Activated B cell treated with CpG ODN at 0.5 μM for 24 hours (primary cell): ENCODE data around the gene CREG1. TPM values are rescaled to one million over a fixed set of nuclear protein-coding genes. Genes with fewer than 3 reads are reported as not detected.

Experiments
- ATAC-seq: fragments of 200-7000 bp; cut with Tn5 transposase; one replicate; pipeline ENCODE4 v1.10.0; 2021; ENCODE audit warnings: low read depth, mild to moderate bottlenecking, moderate library complexity
- CTCF ChIA-PET: fragments of 350-600 bp; sonication (Branson Sonifier 250); formaldehyde crosslinking; loops from one replicate; lab custom pipeline; 2021; ENCODE audit warnings: antibody characterized with exemption; lab: Charles Lee
- POLR2A ChIA-PET: fragments of 350-600 bp; sonication (Branson Sonifier 250); formaldehyde crosslinking; loops from one replicate; lab custom pipeline; 2021; ENCODE audit warnings: antibody characterized with exemption; lab: Charles Lee
- DNase-seq: peaks from one replicate; pipeline ENCODE4 v3.0.0; 2022
- H3K27ac Mint-ChIP-seq: one replicate; pipeline ENCODE4 v1.8.0; 2020; ENCODE audit warnings: mixed read lengths
- H3K27me3 Mint-ChIP-seq: one replicate; pipeline ENCODE4 v1.8.0; 2021; ENCODE audit warnings: mixed read lengths
- H3K36me3 Mint-ChIP-seq: one replicate; pipeline ENCODE4 v1.8.0; 2021; ENCODE audit warnings: low read depth, mixed read lengths
- H3K4me1 Mint-ChIP-seq: one replicate; pipeline ENCODE4 v1.8.0; 2021; ENCODE audit warnings: mixed read lengths
- H3K4me3 Mint-ChIP-seq: one replicate; pipeline ENCODE4 v1.8.0; 2020; ENCODE audit warnings: mild to moderate bottlenecking, mixed read lengths
- H3K9me3 Mint-ChIP-seq: one replicate; pipeline ENCODE4 v1.8.0; 2020; ENCODE audit warnings: mixed read lengths
- CTCF ChIP-seq: fragments of 200-600 bp; IDR thresholded peaks from one replicate; pipeline ENCODE4 v1.8.0; 2022; ENCODE audit warnings: antibody characterized with exemption, mild to moderate bottlenecking
- intact Hi-C: fragments of 100-400 bp; cut with micrococcal nuclease; formaldehyde crosslinking; loops from one replicate; pipeline ENCODE4 v1.15.1; 2024
- total RNA-seq: library from RNA; stranded (reverse); gene quantifications from 2 replicates; pipeline ENCODE4 v1.2.3, GENCODE V29; 2022

CREG1 gene
- total RNA-seq, 1 donor from 2014 or later: 3.1 TPM

DNA sequence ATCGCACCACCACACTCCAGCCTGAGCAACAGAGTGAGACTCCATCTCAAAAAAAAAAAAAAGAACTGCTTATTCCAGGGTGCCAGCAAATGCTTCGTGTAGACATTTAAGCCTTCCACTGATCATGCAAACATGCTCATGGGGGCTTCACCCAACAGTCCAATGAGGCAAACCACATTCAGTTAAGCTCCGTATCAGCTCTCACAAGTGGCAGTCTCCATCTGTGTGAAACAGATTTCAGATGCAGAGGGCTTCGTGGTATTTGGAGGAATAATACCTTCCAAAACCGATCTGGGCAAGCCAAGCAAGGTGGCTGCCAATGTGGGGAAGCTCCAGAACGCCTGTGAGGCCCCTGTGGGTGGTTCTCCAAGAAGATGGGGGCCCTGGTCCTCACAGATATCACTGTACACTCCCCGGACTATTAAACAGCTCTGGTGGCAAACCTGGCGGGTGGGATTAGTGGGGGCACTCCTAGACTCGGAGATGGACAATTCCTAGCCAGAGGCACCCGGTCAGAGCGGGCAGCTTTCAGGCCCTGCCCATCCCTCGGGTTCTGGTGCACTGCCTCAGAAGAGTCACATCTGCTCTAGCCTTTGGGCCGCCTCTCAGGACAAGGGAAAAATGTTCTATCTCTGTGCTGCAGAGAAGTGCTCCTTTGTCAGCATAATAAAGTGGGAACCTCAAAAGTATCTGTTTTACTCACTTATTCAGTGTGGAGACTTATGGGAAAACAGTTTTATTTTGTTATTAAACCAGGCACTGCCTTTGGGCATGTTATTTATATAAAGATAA, 10.2 kb downstream of the CREG1 start:
- intact Hi-C loops: no loop called here
- H3K27ac Mint-ChIP-seq: no peak overlapping the region
- ATAC-seq: no peak

GRCh38 chr1:167542109-167543032, 11.2 kb downstream of the CREG1 start:
- no peak overlapping the region for H3K27ac Mint-ChIP-seq
- no peak for TF ChIP-seq CTCF
- ChIA-PET CTCF (interaction anchor here (1.2 to 2.2 kb wide), 4 partner anchors 10 to 92 kb away, joined by 3 to 8 read pairs (median 4); partner anchors contain the start of gene CREG1), POLR2A (interaction anchor here (0.7 kb wide), 1 partner anchor 159 kb away, joined by 3 read pairs; no protein-coding TSS in a partner anchor)
- DNase-seq (no peak), ATAC-seq (no peak)
- H3K27me3 Mint-ChIP-seq: no peaks in the 10 kb centered on the region
- no peaks in the 10 kb centered on the region for H3K9me3 Mint-ChIP-seq
- intact Hi-C loops: no loop called here
- peaks cover 19% of the 10 kb centered on the region for H3K4me1 Mint-ChIP-seq
- peaks cover 12% of the 10 kb centered on the region for H3K36me3 Mint-ChIP-seq
- no peak overlapping the region for H3K4me3 Mint-ChIP-seq

More for the DNA sequence above, 10.2 kb downstream of the CREG1 start:
- ChIA-PET CTCF (interaction anchor here (1.1 to 2.2 kb wide), 2 partner anchors 11 to 12 kb away, joined by 3 to 8 read pairs; no protein-coding TSS in a partner anchor), POLR2A (interaction anchor here (0.7 kb wide), 1 partner anchor 160 kb away, joined by 3 read pairs; no protein-coding TSS in a partner anchor)
- Mint-ChIP-seq H3K36me3 (peaks cover 17% of the 10 kb centered on the region), H3K4me3 (no peak overlapping the region), H3K27me3 (no peaks in the 10 kb centered on the region), H3K4me1 (peaks cover 19% of the 10 kb centered on the region), H3K9me3 (no peaks in the 10 kb centered on the region)
- TF ChIP-seq CTCF: no peak
- DNase-seq: no peak

- H3K27me3 Mint-ChIP-seq: no peaks in the 10 kb centered on the region
- DNase-seq (no peak), ATAC-seq (no peak)
- H3K4me1 Mint-ChIP-seq: peaks cover 19% of the 10 kb centered on the region
- no peak for TF ChIP-seq CTCF
- H3K27ac Mint-ChIP-seq: no peak overlapping the region
- H3K9me3 Mint-ChIP-seq: no peaks in the 10 kb centered on the region
- intact Hi-C loops: no loop called here
- no peak overlapping the region for H3K4me3 Mint-ChIP-seq
- H3K36me3 Mint-ChIP-seq: peaks cover 5% of the 10 kb centered on the region
- ChIA-PET POLR2A (no interaction called here), CTCF (interaction anchor here (0.7 to 2.2 kb wide), 7 partner anchors 9 to 475 kb away, joined by 3 to 8 read pairs (median 4); partner anchors contain the start of gene CREG1)
Measured at GRCh38 chr1:167541610-167542009, 12.0 kb downstream of the CREG1 start.

- no peaks in the 10 kb centered on the region for H3K9me3 Mint-ChIP-seq
- ChIA-PET CTCF (interaction anchor here (0.7 to 2.2 kb wide), 9 partner anchors 8 to 474 kb away, joined by 3 to 8 read pairs (median 4); partner anchors contain the start of gene CREG1), POLR2A (no interaction called here)
- no peak for ATAC-seq
- no peak overlapping the region for H3K4me3 Mint-ChIP-seq
- H3K36me3 Mint-ChIP-seq: peaks cover 5% of the 10 kb centered on the region
- H3K27me3 Mint-ChIP-seq: no peaks in the 10 kb centered on the region
- peaks cover 19% of the 10 kb centered on the region for H3K4me1 Mint-ChIP-seq
- TF ChIP-seq CTCF: no peak
- no peak overlapping the region for H3K27ac Mint-ChIP-seq
- intact Hi-C loops: no loop called here
- DNase-seq: no peak
Measured at GRCh38 chr1:167541003-167541402, 12.6 kb downstream of the CREG1 start.
